Retinal pigment epithelial cell (primary cell): ENCODE data around the gene KCNJ10.
A peak's percentile ranks its signal among the peaks of the same experiment; 100 is the strongest.

ENCODE experiments used
- DNase-seq: peaks from one replicate; pipeline ENCODE4 v3.0.0-alpha.2; 2010; ENCODE audit warnings: low read depth
- H3K4me3 ChIP-seq: 2 replicates; pipeline ENCODE4 v1.5.1; 2011; ENCODE audit warnings: mild to moderate bottlenecking, low read length, control low read depth, moderate library complexity
- CTCF ChIP-seq: conservative IDR thresholded peaks from 2 replicates; pipeline ENCODE4 v1.5.1; 2011; ENCODE audit warnings: low read depth, low read length, control low read depth, inconsistent platforms

Gene KCNJ10

GRCh38 chr1:160046494-160047110 lies 23.4 kb downstream of the KCNJ10 start:
- no peak for DNase-seq
- H3K4me3 ChIP-seq, result no peak overlapping the region
- peak; percentile 65 for TF ChIP-seq CTCF

- DNase-seq, result no peak
- H3K4me3 ChIP-seq, result no peak overlapping the region
- TF ChIP-seq CTCF, result no peak
Measured at GRCh38 chr1:160045653-160046052, 24.3 kb downstream of the KCNJ10 start.

- DNase-seq, result no peak
- TF ChIP-seq CTCF, result no peak
- H3K4me3 ChIP-seq, result no peak overlapping the region
Measured at GRCh38 chr1:160043543-160043942, 26.4 kb downstream of the KCNJ10 start.

- no peak overlapping the region for H3K4me3 ChIP-seq
- no peak for TF ChIP-seq CTCF
- DNase-seq, result no peak
Measured at GRCh38 chr1:160040476-160040875, 29.5 kb downstream of the KCNJ10 start.

GRCh38 chr1:160032165-160032820 lies 37.7 kb downstream of the KCNJ10 start:
- TF ChIP-seq CTCF, result no peak
- H3K4me3 ChIP-seq, result peak overlapping the region; percentile 89
- DNase-seq, result no peak

- peak; percentile 55 for DNase-seq
- no peak for TF ChIP-seq CTCF
- H3K4me3 ChIP-seq, result peak within 1 kb of the TSS; percentile 89
Measured at GRCh38 chr1:160031365-160032164, 38.4 kb downstream of the KCNJ10 start, which contains the start of gene PIGM. Gene PIGM (minus strand): TSS chr1:160031990. CDS start chr1:160031739, 251 bp downstream.
